ENCODE measurements around the gene EXPH5. TPM values are rescaled to one million over a fixed set of nuclear protein-coding genes. Genes with fewer than 3 reads are reported as not detected.

EXPH5 gene
- total and polyA plus RNA-seq, 9 of the 15 experiments (the other 6 are each of a cell fraction or from before 2014, with no cell fraction given) = 1.3 to 8.5 (median 4.8) TPM

- TF ChIP-seq, protein P1, sequence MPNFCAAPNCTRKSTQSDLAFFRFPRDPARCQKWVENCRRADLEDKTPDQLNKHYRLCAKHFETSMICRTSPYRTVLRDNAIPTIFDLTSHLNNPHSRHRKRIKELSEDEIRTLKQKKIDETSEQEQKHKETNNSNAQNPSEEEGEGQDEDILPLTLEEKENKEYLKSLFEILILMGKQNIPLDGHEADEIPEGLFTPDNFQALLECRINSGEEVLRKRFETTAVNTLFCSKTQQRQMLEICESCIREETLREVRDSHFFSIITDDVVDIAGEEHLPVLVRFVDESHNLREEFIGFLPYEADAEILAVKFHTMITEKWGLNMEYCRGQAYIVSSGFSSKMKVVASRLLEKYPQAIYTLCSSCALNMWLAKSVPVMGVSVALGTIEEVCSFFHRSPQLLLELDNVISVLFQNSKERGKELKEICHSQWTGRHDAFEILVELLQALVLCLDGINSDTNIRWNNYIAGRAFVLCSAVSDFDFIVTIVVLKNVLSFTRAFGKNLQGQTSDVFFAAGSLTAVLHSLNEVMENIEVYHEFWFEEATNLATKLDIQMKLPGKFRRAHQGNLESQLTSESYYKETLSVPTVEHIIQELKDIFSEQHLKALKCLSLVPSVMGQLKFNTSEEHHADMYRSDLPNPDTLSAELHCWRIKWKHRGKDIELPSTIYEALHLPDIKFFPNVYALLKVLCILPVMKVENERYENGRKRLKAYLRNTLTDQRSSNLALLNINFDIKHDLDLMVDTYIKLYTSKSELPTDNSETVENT (CRISPR knock-in tag; IDR thresholded peaks at IDR 0.05) = no peak
- TF ChIP-seq CREB1 (IDR thresholded peaks at IDR 0.05) (no peak), CREB1 (CRISPR knock-in tag; IDR thresholded peaks at IDR 0.05) (peak; percentile 72), BCOR (IDR thresholded peaks at IDR 0.05) (peak; percentile 39; the same call in 1 of the 2 replicates), SMARCB1 (IDR thresholded peaks at IDR 0.05; ENCODE audit: insufficient read length, low read depth) (no peak), TFAM (CRISPR knock-in tag; conservative IDR thresholded peaks at IDR 0.05) (no peak), SIRT6 (IDR thresholded peaks at IDR 0.05; ENCODE audit: low read depth, low read length) (no peak)
- TF ChIP-seq, protein P2, sequence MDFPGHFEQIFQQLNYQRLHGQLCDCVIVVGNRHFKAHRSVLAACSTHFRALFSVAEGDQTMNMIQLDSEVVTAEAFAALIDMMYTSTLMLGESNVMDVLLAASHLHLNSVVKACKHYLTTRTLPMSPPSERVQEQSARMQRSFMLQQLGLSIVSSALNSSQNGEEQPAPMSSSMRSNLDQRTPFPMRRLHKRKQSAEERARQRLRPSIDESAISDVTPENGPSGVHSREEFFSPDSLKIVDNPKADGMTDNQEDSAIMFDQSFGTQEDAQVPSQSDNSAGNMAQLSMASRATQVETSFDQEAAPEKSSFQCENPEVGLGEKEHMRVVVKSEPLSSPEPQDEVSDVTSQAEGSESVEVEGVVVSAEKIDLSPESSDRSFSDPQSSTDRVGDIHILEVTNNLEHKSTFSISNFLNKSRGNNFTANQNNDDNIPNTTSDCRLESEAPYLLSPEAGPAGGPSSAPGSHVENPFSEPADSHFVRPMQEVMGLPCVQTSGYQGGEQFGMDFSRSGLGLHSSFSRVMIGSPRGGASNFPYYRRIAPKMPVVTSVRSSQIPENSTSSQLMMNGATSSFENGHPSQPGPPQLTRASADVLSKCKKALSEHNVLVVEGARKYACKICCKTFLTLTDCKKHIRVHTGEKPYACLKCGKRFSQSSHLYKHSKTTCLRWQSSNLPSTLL (IDR thresholded peaks at IDR 0.05) = peak; percentile 37; the same call in 1 of the 2 replicates
- TF ChIP-seq, protein P3, sequence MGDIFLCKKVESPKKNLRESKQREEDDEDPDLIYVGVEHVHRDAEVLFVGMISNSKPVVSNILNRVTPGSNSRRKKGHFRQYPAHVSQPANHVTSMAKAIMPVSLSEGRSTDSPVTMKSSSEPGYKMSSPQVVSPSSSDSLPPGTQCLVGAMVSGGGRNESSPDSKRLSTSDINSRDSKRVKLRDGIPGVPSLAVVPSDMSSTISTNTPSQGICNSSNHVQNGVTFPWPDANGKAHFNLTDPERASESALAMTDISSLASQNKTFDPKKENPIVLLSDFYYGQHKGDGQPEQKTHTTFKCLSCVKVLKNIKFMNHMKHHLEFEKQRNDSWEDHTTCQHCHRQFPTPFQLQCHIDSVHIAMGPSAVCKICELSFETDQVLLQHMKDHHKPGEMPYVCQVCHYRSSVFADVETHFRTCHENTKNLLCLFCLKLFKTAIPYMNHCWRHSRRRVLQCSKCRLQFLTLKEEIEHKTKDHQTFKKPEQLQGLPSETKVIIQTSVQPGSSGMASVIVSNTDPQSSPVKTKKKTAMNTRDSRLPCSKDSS (IDR thresholded peaks at IDR 0.05; ENCODE audit: low read depth, partially characterized antibody) = no peak
Observed at GRCh38 chr11:108498046-108498815, 95.3 kb downstream of the EXPH5 start, which contains the start of gene POGLUT3 (continued).
